Measurements from ENCODE around the gene VPS13D.

Gene VPS13D

DNA sequence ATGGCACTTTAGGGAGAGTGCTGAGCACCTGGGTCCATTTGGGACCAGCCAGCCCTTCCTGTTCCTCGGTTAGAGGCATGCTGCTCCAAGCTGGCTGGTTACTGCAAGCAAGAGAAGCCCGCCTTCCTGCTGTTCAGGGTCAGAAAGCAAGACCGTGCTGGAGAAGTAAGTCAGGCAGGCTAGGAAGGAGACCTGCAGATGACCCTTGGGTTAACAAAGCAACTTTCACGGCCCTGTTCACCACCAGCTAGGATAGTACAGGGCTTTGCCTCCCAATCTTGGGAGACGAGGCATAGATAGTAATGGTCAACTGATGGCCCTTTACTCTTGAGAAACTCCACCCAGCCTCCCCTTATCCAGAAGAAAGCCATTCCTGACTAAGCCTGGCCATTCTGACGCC is 252.1 kb downstream of the VPS13D start:
- DNase-seq (ENCODE audit: extremely low spot score), result no peak
- ChIA-PET CTCF (no interaction called here), POLR2A (no interaction called here)
- TF ChIP-seq ARNT (IDR thresholded peaks at IDR 0.05), result no peak
- TF ChIP-seq LEF1 (IDR thresholded peaks at IDR 0.05; ENCODE audit: borderline replicate concordance), result no peak
- TF ChIP-seq CTBP1 (IDR thresholded peaks at IDR 0.05; ENCODE audit: borderline replicate concordance), result no peak
- TF ChIP-seq ZNF384 (IDR thresholded peaks at IDR 0.05), result no peak
- no peak for TF ChIP-seq FOXK2 (IDR thresholded peaks at IDR 0.05)
- TF ChIP-seq BHLHE40 (IDR thresholded peaks at IDR 0.05; ENCODE audit: borderline replicate concordance), result no peak
- TF ChIP-seq SUZ12 (IDR thresholded peaks at IDR 0.05), result no peak
- TF ChIP-seq, protein P1, sequence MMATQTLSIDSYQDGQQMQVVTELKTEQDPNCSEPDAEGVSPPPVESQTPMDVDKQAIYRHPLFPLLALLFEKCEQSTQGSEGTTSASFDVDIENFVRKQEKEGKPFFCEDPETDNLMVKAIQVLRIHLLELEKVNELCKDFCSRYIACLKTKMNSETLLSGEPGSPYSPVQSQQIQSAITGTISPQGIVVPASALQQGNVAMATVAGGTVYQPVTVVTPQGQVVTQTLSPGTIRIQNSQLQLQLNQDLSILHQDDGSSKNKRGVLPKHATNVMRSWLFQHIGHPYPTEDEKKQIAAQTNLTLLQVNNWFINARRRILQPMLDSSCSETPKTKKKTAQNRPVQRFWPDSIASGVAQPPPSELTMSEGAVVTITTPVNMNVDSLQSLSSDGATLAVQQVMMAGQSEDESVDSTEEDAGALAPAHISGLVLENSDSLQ (IDR thresholded peaks at IDR 0.05), result no peak
- TF ChIP-seq SP1 (IDR thresholded peaks at IDR 0.05), result no peak
- TF ChIP-seq FOXM1 (IDR thresholded peaks at IDR 0.05; ENCODE audit: borderline replicate concordance), result no peak
- no peak for TF ChIP-seq ELF4 (IDR thresholded peaks at IDR 0.05)
- no peak for TF ChIP-seq NFRKB (IDR thresholded peaks at IDR 0.05)
- TF ChIP-seq TARDBP (IDR thresholded peaks at IDR 0.05), result no peak

DNA sequence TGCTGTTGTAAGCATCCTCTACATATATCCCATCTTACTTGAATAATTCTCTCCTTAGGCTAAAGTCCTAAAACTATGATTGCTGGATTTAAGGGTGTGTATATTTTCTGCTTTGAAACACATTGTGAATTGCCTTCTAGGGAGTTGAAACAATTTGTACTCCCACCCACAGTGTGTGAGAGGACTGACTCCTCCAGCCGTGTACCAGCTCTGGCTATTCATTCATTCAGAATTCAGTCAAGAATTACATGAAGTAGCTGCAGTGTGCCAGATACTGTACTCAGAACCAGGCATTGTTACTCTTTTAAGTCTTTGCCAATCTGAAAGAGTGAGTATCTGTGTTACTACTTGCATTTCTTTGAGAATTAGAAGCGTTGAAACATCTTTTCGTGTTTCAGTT is 253.2 kb downstream of the VPS13D start:
- DNase-seq (ENCODE audit: extremely low spot score), result no peak
- CTCF ChIA-PET, result no interaction called here
- no peak for TF ChIP-seq L3MBTL2 (conservative IDR thresholded peaks at IDR 0.05)
- no peak for TF ChIP-seq SUZ12 (IDR thresholded peaks at IDR 0.05)
- POLR2A ChIA-PET, result no interaction called here

DNA sequence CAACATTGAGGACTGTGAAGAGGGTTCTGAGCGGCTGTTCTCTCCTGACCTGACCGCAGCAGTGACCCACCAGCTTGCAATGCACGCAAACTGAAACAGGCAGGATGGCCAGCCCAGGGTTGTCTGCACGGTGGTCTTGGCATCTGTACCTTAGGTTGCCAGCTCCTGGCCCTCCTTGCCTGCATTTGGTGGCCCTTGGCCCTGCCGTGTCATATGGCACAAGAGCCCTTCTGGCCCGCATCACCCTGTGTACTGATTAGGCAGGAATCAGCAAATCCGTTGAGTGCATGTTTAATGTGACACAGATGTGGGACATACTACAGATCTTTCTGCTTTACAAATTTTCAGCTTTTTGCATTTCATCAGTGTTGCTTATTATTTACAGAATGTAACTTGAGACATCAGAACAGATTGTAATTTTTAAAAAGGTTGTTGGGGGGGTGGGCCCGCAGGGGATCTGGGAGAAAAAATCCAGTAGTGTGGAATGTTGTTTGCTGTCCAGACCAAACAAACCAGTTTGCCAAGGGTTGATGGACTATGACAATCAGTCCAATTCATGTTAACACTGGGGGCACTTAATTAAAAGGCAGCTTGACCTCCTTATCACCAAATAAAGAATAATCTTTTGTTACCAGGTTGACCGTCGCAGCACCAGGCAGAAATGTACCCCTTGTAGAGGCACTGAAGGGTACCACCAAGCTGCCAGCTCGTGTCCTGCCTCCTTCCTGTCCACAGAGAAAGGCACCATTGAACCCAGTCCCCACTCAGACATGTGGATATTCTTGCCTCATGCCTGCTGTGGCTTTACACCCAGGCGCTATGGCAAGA is 255.6 kb downstream of the VPS13D start:
- TF ChIP-seq ELF4 (IDR thresholded peaks at IDR 0.05) (no peak), NFRKB (IDR thresholded peaks at IDR 0.05) (no peak), FOXM1 (IDR thresholded peaks at IDR 0.05; ENCODE audit: borderline replicate concordance) (no peak), ARNT (IDR thresholded peaks at IDR 0.05) (no peak), CTBP1 (IDR thresholded peaks at IDR 0.05; ENCODE audit: borderline replicate concordance) (no peak), FOXA1 (IDR thresholded peaks at IDR 0.05) (no peak), TARDBP (IDR thresholded peaks at IDR 0.05) (no peak), HDGF (IDR thresholded peaks at IDR 0.05; ENCODE audit: borderline replicate concordance) (no peak), BHLHE40 (IDR thresholded peaks at IDR 0.05; ENCODE audit: borderline replicate concordance) (no peak), FOXK2 (IDR thresholded peaks at IDR 0.05) (no peak), LEF1 (IDR thresholded peaks at IDR 0.05; ENCODE audit: borderline replicate concordance) (no peak), SUZ12 (IDR thresholded peaks at IDR 0.05) (no peak), L3MBTL2 (conservative IDR thresholded peaks at IDR 0.05) (no peak)
- TF ChIP-seq, protein P1 (IDR thresholded peaks at IDR 0.05), result no peak
- ChIA-PET POLR2A (no interaction called here), CTCF (no interaction called here)
- no peak for DNase-seq (ENCODE audit: extremely low spot score)

DNA sequence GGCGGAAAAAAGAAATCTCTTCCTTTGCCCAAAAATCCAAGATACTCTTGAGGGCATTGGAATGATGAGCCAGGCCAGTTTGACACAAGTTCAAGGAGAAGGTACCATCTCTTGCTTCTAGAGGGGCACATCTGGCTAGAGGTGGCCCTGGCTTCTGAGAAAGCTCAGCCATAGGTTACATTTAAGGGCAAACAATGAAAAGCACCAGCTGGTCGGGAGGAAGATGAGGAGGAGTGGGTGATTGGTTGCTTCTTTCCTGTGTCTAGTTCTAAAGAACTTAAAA is 256.2 kb downstream of the VPS13D start:
- no peak for DNase-seq (ENCODE audit: extremely low spot score)
- TF ChIP-seq SP1 (IDR thresholded peaks at IDR 0.05), result no peak
- TF ChIP-seq FOXM1 (IDR thresholded peaks at IDR 0.05; ENCODE audit: borderline replicate concordance), result no peak
- TF ChIP-seq HDGF (IDR thresholded peaks at IDR 0.05; ENCODE audit: borderline replicate concordance), result no peak
- TF ChIP-seq LEF1 (IDR thresholded peaks at IDR 0.05; ENCODE audit: borderline replicate concordance), result no peak
- CTCF ChIA-PET, result no interaction called here
- POLR2A ChIA-PET, result no interaction called here

DNA sequence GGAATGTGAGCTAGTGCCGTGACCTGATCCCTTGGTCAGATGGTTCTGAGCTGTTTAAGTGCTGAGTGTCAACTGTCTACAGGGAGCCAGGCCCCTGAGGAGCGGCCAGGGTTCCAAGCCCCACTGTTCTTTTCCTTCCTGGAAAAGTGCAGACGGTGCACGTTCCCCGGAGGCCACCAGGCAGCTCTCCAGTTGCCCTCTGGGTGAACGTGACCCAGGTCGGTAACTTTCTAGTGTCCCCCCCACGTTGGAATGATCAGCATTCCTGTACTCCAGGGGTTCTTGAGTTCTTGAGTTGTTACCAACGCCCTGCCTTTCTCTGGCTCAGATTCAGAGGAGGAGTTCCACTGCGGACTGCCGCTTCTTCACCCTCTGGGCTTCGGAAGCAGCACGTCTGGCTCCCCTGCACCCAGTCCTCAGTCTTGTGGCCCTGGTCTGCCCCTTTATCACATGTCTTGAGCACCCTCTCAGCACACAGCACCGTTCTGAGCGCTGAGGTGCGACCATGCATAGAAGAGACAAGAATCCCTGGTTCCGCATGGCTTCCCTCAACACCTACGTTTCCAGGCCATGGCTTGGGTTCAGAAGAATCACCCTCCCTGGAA is 256.7 kb downstream of the VPS13D start:
- CTCF ChIA-PET, result no interaction called here
- TF ChIP-seq NFRKB (IDR thresholded peaks at IDR 0.05), result no peak
- TF ChIP-seq HDGF (IDR thresholded peaks at IDR 0.05; ENCODE audit: borderline replicate concordance), result no peak
- TF ChIP-seq BHLHE40 (IDR thresholded peaks at IDR 0.05; ENCODE audit: borderline replicate concordance), result no peak
- no peak for TF ChIP-seq L3MBTL2 (conservative IDR thresholded peaks at IDR 0.05)
- TF ChIP-seq ARNT (IDR thresholded peaks at IDR 0.05), result no peak
- TF ChIP-seq LEF1 (IDR thresholded peaks at IDR 0.05; ENCODE audit: borderline replicate concordance), result no peak
- no peak for TF ChIP-seq SP1 (IDR thresholded peaks at IDR 0.05)
- POLR2A ChIA-PET, result no interaction called here
- DNase-seq (ENCODE audit: extremely low spot score), result no peak

DNA sequence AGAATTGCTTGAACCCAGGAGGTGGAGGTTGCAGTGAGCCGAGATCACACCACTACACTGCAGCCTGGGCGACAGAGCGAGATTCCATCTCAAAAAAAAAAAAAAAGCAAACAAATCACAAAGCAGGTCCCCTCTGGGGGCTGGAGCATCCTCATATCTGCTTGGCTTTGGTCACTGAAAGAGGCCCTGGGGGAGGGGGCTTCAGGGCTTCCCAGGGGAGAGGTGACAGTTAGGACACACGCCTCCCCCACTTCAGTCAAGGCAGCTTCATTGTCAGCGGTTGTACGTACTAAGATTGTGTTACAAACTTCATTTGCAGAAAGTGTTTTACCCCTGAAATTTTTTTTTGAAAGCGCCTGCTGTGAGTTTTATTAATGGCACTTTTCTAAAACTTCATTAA is 257.7 kb downstream of the VPS13D start:
- DNase-seq (ENCODE audit: extremely low spot score), result no peak
- ChIA-PET POLR2A (no interaction called here), CTCF (no interaction called here)
- no peak for TF ChIP-seq HDGF (IDR thresholded peaks at IDR 0.05; ENCODE audit: borderline replicate concordance)
- TF ChIP-seq, protein P1 (IDR thresholded peaks at IDR 0.05), result no peak
